ENCODE data around the gene ARHGAP4. TPM values are rescaled to one million over a fixed set of nuclear protein-coding genes. Genes with fewer than 3 reads are reported as not detected.

The ARHGAP4 gene
- total RNA-seq, 1 experiment from 2014 or later, result 67.4 TPM

- POLR2A ChIA-PET, result no interaction called here
- Histone ChIP-seq H2AFZ (ENCODE audit: low read depth, low read length, poor library complexity, severe bottlenecking) (no peak overlapping the region), H3K9me2 (ENCODE audit: insufficient read depth) (no peaks in the 10 kb centered on the region), H3K9ac (ENCODE audit: low read length) (no peak overlapping the region), H3K79me2 (ENCODE audit: insufficient read depth, low read length) (no peaks in the 10 kb centered on the region; the same call in 1 of the 2 replicates), H3K4me1 (ENCODE audit: control insufficient read depth in 1 of 2, insufficient read depth in 2 of 2, low read length in 2 of 2) (no peaks in the 10 kb centered on the region; a peak in 1 of 4 replicates), H3K36me3 (ENCODE audit: control insufficient read depth in 1 of 2, insufficient read depth in 2 of 2, low read length in 2 of 2) (peaks cover 0 to 17% of the 10 kb centered on the region in 2 experiments; a peak in 1 of 4 replicates), H3K27me3 (ENCODE audit: insufficient read depth, low read length) (no peaks in the 10 kb centered on the region), H3K27ac (ENCODE audit: low read depth, low read length) (no peak overlapping the region), H3K9me3 (ENCODE audit: control insufficient read depth in 1 of 2, insufficient read depth in 1 of 2, low read depth in 1 of 2, low read length in 2 of 2) (no peaks in the 10 kb centered on the region), H3K4me3 (replicated peaks in 1 of 2; ENCODE audit: low read depth in 1 of 2, low read length in 2 of 2) (no peak overlapping the region), H4K20me1 (ENCODE audit: insufficient read depth) (no peaks in the 10 kb centered on the region), H3K4me2 (ENCODE audit: low read length) (no peak overlapping the region)
- BruUV-seq (replicated peaks), result no TSS peak
- RAD21 ChIA-PET (ENCODE audit: low non-redundant PET in 1 of 2, low total read pairs in 2 of 2, uncharacterized antibody in 2 of 2, unreplicated experiment in 2 of 2), result no interaction called here
- TF ChIP-seq CEBPB (IDR thresholded peaks at IDR 0.05; ENCODE audit: low read depth) (no peak), SP1 (IDR thresholded peaks at IDR 0.05; ENCODE audit: low read depth) (no peak), POLR2AphosphoS5 (IDR thresholded peaks at IDR 0.05; ENCODE audit: low read depth, low read length) (no peak), JUND (IDR thresholded peaks at IDR 0.05) (no peak), EZH2phosphoT487 (IDR thresholded peaks at IDR 0.05; ENCODE audit: borderline replicate concordance) (no peak), POLR2A (IDR thresholded peaks at IDR 0.05; ENCODE audit: borderline replicate concordance, extremely low read depth, insufficient read depth, insufficient read length) (no peak)
- intact Hi-C loops (cut with micrococcal nuclease), result loop anchor here (2.0 kb wide), 1 partner anchor 187 kb away; the partner anchor contains the start of gene PLXNB3
- DNase-seq (ENCODE audit: low read depth, low spot score) (no peak), ATAC-seq (no peak)
- CTCF ChIA-PET, result no interaction called here
Observed at GRCh38 chrX:153951683-153952372, 25.8 kb upstream of the ARHGAP4 start.

- Histone ChIP-seq H4K20me1 (ENCODE audit: insufficient read depth) (no peaks in the 10 kb centered on the region), H3K36me3 (ENCODE audit: control insufficient read depth in 1 of 2, insufficient read depth in 2 of 2, low read length in 2 of 2) (peaks cover 0 to 17% of the 10 kb centered on the region in 2 experiments; a peak in 1 of 4 replicates), H3K4me1 (ENCODE audit: control insufficient read depth in 1 of 2, insufficient read depth in 2 of 2, low read length in 2 of 2) (no peaks in the 10 kb centered on the region; a peak in 1 of 4 replicates), H3K4me3 (replicated peaks in 1 of 2; ENCODE audit: low read depth in 1 of 2, low read length in 2 of 2) (no peak overlapping the region), H3K9me3 (ENCODE audit: control insufficient read depth in 1 of 2, insufficient read depth in 1 of 2, low read depth in 1 of 2, low read length in 2 of 2) (no peaks in the 10 kb centered on the region), H3K9ac (ENCODE audit: low read length) (no peak overlapping the region), H2AFZ (ENCODE audit: low read depth, low read length, poor library complexity, severe bottlenecking) (no peak overlapping the region), H3K79me2 (ENCODE audit: insufficient read depth, low read length) (no peaks in the 10 kb centered on the region; the same call in 1 of the 2 replicates), H3K27ac (ENCODE audit: low read depth, low read length) (no peak overlapping the region), H3K27me3 (ENCODE audit: insufficient read depth, low read length) (no peaks in the 10 kb centered on the region), H3K4me2 (ENCODE audit: low read length) (no peak overlapping the region), H3K9me2 (ENCODE audit: insufficient read depth) (no peaks in the 10 kb centered on the region)
- BruUV-seq (replicated peaks), result no TSS peak
- intact Hi-C loops (cut with micrococcal nuclease), result no loop called here
- ChIA-PET CTCF (no interaction called here), RAD21 (ENCODE audit: low non-redundant PET in 1 of 2, low total read pairs in 2 of 2, uncharacterized antibody in 2 of 2, unreplicated experiment in 2 of 2) (no interaction called here), POLR2A (no interaction called here)
- no peak for ATAC-seq
- DNase-seq (ENCODE audit: low read depth, low spot score), result no peak
- no peak for TF ChIP-seq SIN3A (IDR thresholded peaks at IDR 0.05; ENCODE audit: low read depth)
Observed at GRCh38 chrX:153950127-153950526, 24.1 kb upstream of the ARHGAP4 start.
